Progenitor cell of endocrine pancreas (in vitro differentiated cells): ENCODE data around the gene RPS3. TPM values are rescaled to one million over a fixed set of nuclear protein-coding genes. Genes with fewer than 3 reads are reported as not detected.

Experiments used
- DNase-seq: peaks from one replicate; pipeline ENCODE4 v3.0.0; 2021; ENCODE audit warnings: low spot score; ENCODE audit not compliant: unreplicated experiment
- H3K27ac Mint-ChIP-seq: 2 replicates; pipeline ENCODE4 v1.8.0; 2021; ENCODE audit warnings: mild to moderate bottlenecking, moderate library complexity, mixed read lengths
- H3K27me3 Mint-ChIP-seq: 2 replicates; pipeline ENCODE4 v1.8.0; 2021; ENCODE audit warnings: mixed read lengths
- H3K36me3 Mint-ChIP-seq: 2 replicates; pipeline ENCODE4 v1.8.0; 2022; ENCODE audit warnings: mixed read lengths; ENCODE audit not compliant: insufficient read depth
- H3K4me1 Mint-ChIP-seq: 2 replicates; pipeline ENCODE4 v1.8.0; 2021; ENCODE audit warnings: low read depth, mixed read lengths
- H3K4me3 Mint-ChIP-seq: 2 replicates; pipeline ENCODE4 v1.8.0; 2021; ENCODE audit warnings: low read depth, mild to moderate bottlenecking, moderate library complexity, mixed read lengths
- H3K9me3 Mint-ChIP-seq: 2 replicates; pipeline ENCODE4 v1.8.0; 2021; ENCODE audit warnings: low read depth, mixed read lengths
- total RNA-seq: library from RNA; stranded (reverse); gene quantifications from 2 replicates; pipeline ENCODE4 v1.2.1, GENCODE V29; 2021
- TF ChIP-seq, protein P1 (sequence below): fragments of 200-600 bp; sonication (generic); IDR thresholded peaks from one replicate; pipeline ENCODE4 v1.5.0; 2021; ENCODE audit warnings: antibody characterized with exemption, mild to moderate bottlenecking; ENCODE audit not compliant: unreplicated experiment

Gene RPS3
- total RNA-seq, 1 donor from 2014 or later = 2,637 TPM

- no peaks in the 10 kb centered on the region for H3K9me3 Mint-ChIP-seq
- no peak overlapping the region for H3K27ac Mint-ChIP-seq
- peaks cover 53% of the 10 kb centered on the region for H3K27me3 Mint-ChIP-seq
- H3K4me3 Mint-ChIP-seq = no peak overlapping the region
- TF ChIP-seq, protein P1, sequence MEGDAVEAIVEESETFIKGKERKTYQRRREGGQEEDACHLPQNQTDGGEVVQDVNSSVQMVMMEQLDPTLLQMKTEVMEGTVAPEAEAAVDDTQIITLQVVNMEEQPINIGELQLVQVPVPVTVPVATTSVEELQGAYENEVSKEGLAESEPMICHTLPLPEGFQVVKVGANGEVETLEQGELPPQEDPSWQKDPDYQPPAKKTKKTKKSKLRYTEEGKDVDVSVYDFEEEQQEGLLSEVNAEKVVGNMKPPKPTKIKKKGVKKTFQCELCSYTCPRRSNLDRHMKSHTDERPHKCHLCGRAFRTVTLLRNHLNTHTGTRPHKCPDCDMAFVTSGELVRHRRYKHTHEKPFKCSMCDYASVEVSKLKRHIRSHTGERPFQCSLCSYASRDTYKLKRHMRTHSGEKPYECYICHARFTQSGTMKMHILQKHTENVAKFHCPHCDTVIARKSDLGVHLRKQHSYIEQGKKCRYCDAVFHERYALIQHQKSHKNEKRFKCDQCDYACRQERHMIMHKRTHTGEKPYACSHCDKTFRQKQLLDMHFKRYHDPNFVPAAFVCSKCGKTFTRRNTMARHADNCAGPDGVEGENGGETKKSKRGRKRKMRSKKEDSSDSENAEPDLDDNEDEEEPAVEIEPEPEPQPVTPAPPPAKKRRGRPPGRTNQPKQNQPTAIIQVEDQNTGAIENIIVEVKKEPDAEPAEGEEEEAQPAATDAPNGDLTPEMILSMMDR = no peak
- H3K4me1 Mint-ChIP-seq = peaks cover 2% of the 10 kb centered on the region
- no peak for DNase-seq
- no peaks in the 10 kb centered on the region for H3K36me3 Mint-ChIP-seq
These were observed 35.7 kb downstream of the RPS3 start for GRCh38 chr11:75434886-75435570.

DNA sequence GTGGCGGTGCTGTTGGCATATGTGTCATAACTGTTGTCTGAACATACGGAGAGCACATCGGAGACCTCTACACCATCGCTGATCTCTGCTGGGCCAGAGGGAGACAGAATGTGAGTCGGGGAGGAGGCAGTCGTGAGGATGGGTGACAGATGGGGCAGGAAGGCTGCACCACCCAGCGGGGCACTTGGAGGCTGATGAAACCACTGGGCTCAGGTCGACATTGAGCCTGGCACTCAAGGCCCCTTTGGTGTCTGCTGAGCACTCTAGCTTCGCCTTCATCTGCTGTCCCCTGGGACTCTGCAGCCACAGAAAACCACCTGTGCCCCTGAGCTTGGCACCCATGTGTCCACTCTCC lies 36.2 kb downstream of the RPS3 start:
- no peak for DNase-seq
- Mint-ChIP-seq H3K4me1 (peaks cover 2% of the 10 kb centered on the region), H3K9me3 (no peaks in the 10 kb centered on the region), H3K27ac (no peak overlapping the region), H3K4me3 (no peak overlapping the region), H3K36me3 (no peaks in the 10 kb centered on the region), H3K27me3 (peaks cover 51% of the 10 kb centered on the region)
- TF ChIP-seq, protein P1 = no peak

DNA sequence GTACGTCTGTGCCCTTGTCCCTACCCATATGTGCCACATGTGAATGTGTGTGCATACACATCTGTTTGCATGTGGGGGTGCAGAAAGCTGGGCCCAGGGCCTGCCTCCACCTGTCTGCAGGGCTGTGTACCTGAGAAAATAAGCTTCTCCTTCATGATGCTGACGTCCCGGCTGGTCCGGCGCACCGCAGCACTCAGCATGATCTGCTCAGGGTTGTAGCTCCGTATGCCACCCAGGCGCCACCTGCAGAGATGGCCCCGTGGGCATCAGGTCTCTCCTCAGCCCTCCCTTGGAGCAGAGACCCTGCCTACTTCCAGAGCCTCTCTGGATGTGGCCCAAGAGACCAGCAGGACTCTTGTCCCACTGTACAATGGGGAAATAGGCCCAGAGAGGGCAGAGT lies 37.5 kb downstream of the RPS3 start:
- peaks cover 39% of the 10 kb centered on the region for H3K27me3 Mint-ChIP-seq
- no peaks in the 10 kb centered on the region for H3K9me3 Mint-ChIP-seq
- no peaks in the 10 kb centered on the region for H3K4me1 Mint-ChIP-seq
- H3K36me3 Mint-ChIP-seq = no peaks in the 10 kb centered on the region
- H3K4me3 Mint-ChIP-seq = no peak overlapping the region
- H3K27ac Mint-ChIP-seq = no peak overlapping the region
- TF ChIP-seq, protein P1 = no peak
- DNase-seq = no peak

DNA sequence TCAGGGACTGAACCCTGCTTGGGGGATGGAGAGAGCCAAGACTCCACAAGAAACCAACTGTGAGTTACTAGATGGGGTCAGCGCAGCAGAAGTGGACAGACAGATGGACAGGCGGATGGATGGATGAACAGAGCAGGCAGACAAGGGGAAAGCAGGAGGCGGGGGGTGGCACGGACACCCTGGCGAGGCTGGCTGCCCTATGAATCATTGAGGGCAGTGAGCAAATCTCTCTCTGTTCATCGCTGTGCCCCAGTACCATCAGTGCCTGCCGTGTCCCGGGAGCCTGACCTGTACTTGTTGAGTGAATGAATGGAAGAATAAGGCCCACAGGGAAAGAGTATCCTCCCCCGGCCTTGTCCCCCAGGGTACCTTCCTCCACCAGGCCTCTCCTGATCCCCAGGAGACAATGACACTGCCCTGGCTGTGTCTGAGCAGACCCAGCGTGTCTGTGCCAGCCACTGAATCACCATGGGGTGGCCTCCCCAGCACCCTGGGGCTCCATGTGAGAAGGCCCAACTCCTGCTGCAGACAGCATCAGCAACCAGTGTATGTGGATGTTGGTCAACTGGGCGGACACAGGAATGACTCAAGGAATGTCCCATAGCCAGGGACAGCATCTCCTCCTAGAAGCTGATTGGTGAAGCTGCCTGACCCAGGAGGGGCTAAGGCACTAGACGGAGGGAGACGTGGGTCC lies 38.8 kb downstream of the RPS3 start:
- Mint-ChIP-seq H3K9me3 (no peaks in the 10 kb centered on the region), H3K27ac (no peak overlapping the region), H3K27me3 (peaks cover 26% of the 10 kb centered on the region)

GRCh38 chr11:75439026-75439425 lies 39.7 kb downstream of the RPS3 start:
- H3K36me3 Mint-ChIP-seq = no peaks in the 10 kb centered on the region
- H3K9me3 Mint-ChIP-seq = no peaks in the 10 kb centered on the region
- DNase-seq = no peak
- no peak overlapping the region for H3K4me3 Mint-ChIP-seq
- peaks cover 20% of the 10 kb centered on the region for H3K27me3 Mint-ChIP-seq
- no peaks in the 10 kb centered on the region for H3K4me1 Mint-ChIP-seq
- TF ChIP-seq, protein P1 = no peak
- no peak overlapping the region for H3K27ac Mint-ChIP-seq

More for the DNA sequence above, 38.8 kb downstream of the RPS3 start:
- Mint-ChIP-seq H3K4me3 (no peak overlapping the region), H3K4me1 (no peaks in the 10 kb centered on the region), H3K36me3 (no peaks in the 10 kb centered on the region)
- TF ChIP-seq, protein P1 = no peak
- no peak for DNase-seq
